K562 (cell line): Measurements from ENCODE around the gene C1QTNF3. TPM values are rescaled to one million over a fixed set of nuclear protein-coding genes. Genes with fewer than 3 reads are reported as not detected.

Source experiments
- ATAC-seq: fragments of 200-7000 bp; cut with Tn5 transposase; 3 replicates; pipeline ENCODE4 v1.9.1; 2020; ENCODE audit warnings: moderate library complexity
- BruUV-seq: library from RNA; stranded (reverse); fragments of 400-500 nt; replicated peaks from 2 replicates; lab custom pipeline; 2021; lab: Mats Ljungman, UMichigan
- CTCF ChIA-PET: fragments of 300-600 bp; formaldehyde crosslinking; extraction: SDS; loops from one replicate; lab custom pipeline; 2021; ENCODE audit warnings: low intra/inter-chr PET ratio; lab: Yijun Ruan, JAX
- POLR2A ChIA-PET: fragments of 300-600, 350-650 bp; sonication (Branson Sonifier 250); formaldehyde crosslinking; extraction: SDS; loops from one replicate; lab custom pipeline; 2021; ENCODE audit warnings: antibody characterized with exemption, inconsistent platforms; lab: Yijun Ruan, JAX
- DNase-seq, 4 experiments: peaks; one replicate each; pipeline versions ENCODE4 v3.0.0 to v3.0.0-alpha.2; 2011 to 2018; ENCODE audit warnings: low spot score in 3 of 4, mixed read lengths in 3 of 4; ENCODE audit errors: extremely low read depth in 1 of 4
- FAIRE-seq: peaks from 2 replicates; lab custom pipeline; 2011; peaks lifted over from hg19 to GRCh38; lab: Jason Lieb, UNC
- H2AFZ ChIP-seq: 2 replicates; pipeline ENCODE4 v1.6.0; 2011; ENCODE audit warnings: low read depth, low read length, control low read depth, inconsistent platforms
- H3K27ac ChIP-seq: fragments of 200-600 bp; 3 replicates; pipeline ENCODE4 v1.8.0; 2011; ENCODE audit warnings: low read depth, mild to moderate bottlenecking, control low read depth, inconsistent platforms, low read length, moderate library complexity, mixed read lengths; ENCODE audit errors: extremely low read depth
- H3K27me3 ChIP-seq, 2 experiments: fragments of 300-600 bp in 1 of 2; 2 replicates in 1 of 2; 3 replicates in 1 of 2; pipeline versions ENCODE4 v1.6.0 to v1.8.0; 2011; ENCODE audit warnings: inconsistent platforms in 2 of 2, low read length in 2 of 2, mild to moderate bottlenecking in 1 of 2, mixed read lengths in 1 of 2, moderate library complexity in 1 of 2; ENCODE audit not compliant: control insufficient read depth in 2 of 2, insufficient read depth in 2 of 2
- H3K36me3 ChIP-seq: fragments of 300-600 bp; 3 replicates; pipeline ENCODE4 v1.8.0; 2011; ENCODE audit warnings: mild to moderate bottlenecking, low read length, inconsistent platforms; ENCODE audit not compliant: control insufficient read depth, insufficient read depth
- H3K4me1 ChIP-seq, 2 experiments: fragments of 200-600 bp in 1 of 2; replicated peaks in 1 of 2; 2 replicates in 1 of 2; 3 replicates in 1 of 2; pipeline versions ENCODE4 v1.5.1 to v1.8.0; 2011; ENCODE audit warnings: inconsistent platforms in 2 of 2, low read length in 2 of 2, mild to moderate bottlenecking in 1 of 2, mixed read lengths in 1 of 2, moderate library complexity in 1 of 2; ENCODE audit not compliant: control insufficient read depth in 2 of 2, insufficient read depth in 2 of 2
- H3K4me2 ChIP-seq: 2 replicates; pipeline ENCODE4 v1.6.1; 2011; ENCODE audit warnings: low read length, control low read depth, inconsistent platforms, mixed read lengths; ENCODE audit not compliant: insufficient read depth
- H3K4me3 ChIP-seq: fragments of 200-600 bp; sonication (generic), shearing (Covaris generic); 2 replicates; pipeline ENCODE4 v1.5.1; 2016; ENCODE audit warnings: control low read depth, inconsistent platforms
- H3K79me2 ChIP-seq: fragments of 200-600 bp; 3 replicates; pipeline ENCODE4 v1.8.0; 2011; ENCODE audit warnings: low read length, inconsistent platforms; ENCODE audit not compliant: control insufficient read depth, insufficient read depth
- H3K9ac ChIP-seq, 2 experiments: 2 replicates each; pipeline versions ENCODE4 v1.6.0 to v1.6.1; 2011; ENCODE audit warnings: low read depth in 2 of 2, low read length in 2 of 2, control low read depth in 1 of 2, inconsistent platforms in 1 of 2, mild to moderate bottlenecking in 1 of 2, mixed read lengths in 1 of 2; ENCODE audit not compliant: insufficient read depth in 1 of 2
- H3K9me1 ChIP-seq: one replicate; pipeline ENCODE4 v1.6.0; 2011; ENCODE audit warnings: inconsistent platforms, mild to moderate bottlenecking, low read length, moderate library complexity; ENCODE audit not compliant: control insufficient read depth, insufficient read depth
- H3K9me3 ChIP-seq: replicated peaks from 2 replicates; pipeline ENCODE4 v1.5.1; 2011; ENCODE audit warnings: low read depth, low read length, inconsistent platforms; ENCODE audit not compliant: control insufficient read depth, insufficient read depth
- H4K20me1 ChIP-seq: replicated peaks from 2 replicates; pipeline ENCODE4 v1.6.1; 2011; ENCODE audit warnings: low read length, inconsistent platforms, mixed read lengths; ENCODE audit not compliant: control insufficient read depth, insufficient read depth
- ESRRA ChIP-seq: fragments of 450-650 bp; IDR thresholded peaks from 2 replicates; pipeline ENCODE4 v1.6.1; 2014; ENCODE audit warnings: low read depth, mild to moderate bottlenecking, moderate library complexity, borderline replicate concordance
- PATZ1 ChIP-seq: fragments of 250-450 bp; sonication (Bioruptor Pico); IDR thresholded peaks from 2 replicates; pipeline ENCODE4 v1.5.0; 2020; ENCODE audit warnings: mild to moderate bottlenecking, borderline replicate concordance
- POLR3G ChIP-seq: IDR thresholded peaks from 2 replicates; pipeline ENCODE4 v1.6.1; 2011; ENCODE audit not compliant: insufficient read length, insufficient replicate concordance; ENCODE audit errors: extremely low read depth
- WGBS: fragments of 100-300 bp; shearing (Covaris generic); methylation state at CpG from one replicate; pipeline ENCODE4 v1.1.6; 2016; ENCODE audit warnings: low coverage, mixed read lengths; ENCODE audit not compliant: insufficient coverage; ENCODE audit errors: missing lambda C conversion rate; 5-methylcytosine and 5-hydroxymethylcytosine counted together
- in situ Hi-C: fragments of 300-500 bp; cut with MboI; formaldehyde crosslinking; loops from 4 replicates; pipeline ENCODE4 v1.15.0; 2018; ENCODE audit warnings: inconsistent platforms, mixed read lengths
- intact Hi-C: fragments of 100-400 bp; cut with micrococcal nuclease; formaldehyde crosslinking; loops from 2 replicates; pipeline ENCODE4 v1.14.2; 2022
- polyA plus RNA-seq, 8 experiments: library from polyadenylated mRNA; depleted of rRNA in 4 of 8; stranded (reverse) in 5 of 8; unstranded in 3 of 8; fragments of >200 nt; fragmentation: Nextera tagmentation in 2 of 8; fragmentation: Illumina TruSeq in 1 of 8; extraction: Ambion mirVana in 2 of 8; extraction: Trizol in 1 of 8; gene quantifications; 2 replicates each; pipeline versions ENCODE4 v1.2.1 to v1.2.3, GENCODE V29; 2011 to 2014; ENCODE audit warnings: inconsistent platforms in 1 of 8, missing spikeins in 1 of 8
- total RNA-seq, 7 experiments: library from RNA; depleted of rRNA in 6 of 7; stranded (reverse); fragments of >200 nt in 6 of 7; fragmentation: Illumina TruSeq in 2 of 7; extraction: Trizol in 2 of 7; gene quantifications; 2 replicates each; pipeline versions ENCODE4 v1.2.1 to v1.2.3, GENCODE V29; 2011 to 2021; ENCODE audit warnings: low replicate concordance in 1 of 7
- TF ChIP-seq, protein P1 (sequence below): sonication (generic); formaldehyde crosslinking; IDR thresholded peaks from 2 replicates; pipeline ENCODE4 v1.9.0; 2022; ENCODE audit warnings: mild to moderate bottlenecking, missing genetic modification reagents
- TF ChIP-seq, protein P2 (sequence below), 2 experiments: fragments of 450-650 bp in 1 of 2; sonication (generic) in 1 of 2; formaldehyde crosslinking in 1 of 2; IDR thresholded peaks; 2 replicates each; pipeline versions ENCODE4 v1.7.1 to v1.9.0; 2016 to 2022; ENCODE audit warnings: inconsistent platforms in 1 of 2, mild to moderate bottlenecking in 1 of 2, missing genetic modification reagents in 1 of 2

Gene C1QTNF3
- total and polyA plus RNA-seq, 9 of the 15 experiments (the other 6 are each of a cell fraction or from before 2014, with no cell fraction given) = 0.51 to 3.3 (median 2.0) TPM

DNA sequence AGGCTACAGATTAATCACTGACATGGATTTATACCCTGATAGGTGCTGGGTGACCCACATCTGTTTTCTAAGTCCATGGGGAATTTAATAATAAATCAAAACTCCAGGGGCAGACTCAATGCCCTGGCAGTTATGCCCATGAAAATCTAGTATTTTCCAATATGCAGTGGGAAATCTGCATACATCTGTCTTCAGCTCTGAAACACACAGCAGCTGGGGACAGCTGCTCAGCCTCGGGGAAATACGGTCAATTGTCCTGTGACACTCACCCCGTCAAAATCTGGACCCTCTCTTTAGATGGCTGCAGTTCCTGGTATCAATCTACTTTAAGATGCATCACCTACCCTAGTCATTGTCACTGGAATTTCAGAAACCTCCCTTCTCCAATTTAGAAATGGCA lies 12.7 kb upstream of the C1QTNF3 start (continued):
- TF ChIP-seq ESRRA = no peak
- TF ChIP-seq, protein P1, sequence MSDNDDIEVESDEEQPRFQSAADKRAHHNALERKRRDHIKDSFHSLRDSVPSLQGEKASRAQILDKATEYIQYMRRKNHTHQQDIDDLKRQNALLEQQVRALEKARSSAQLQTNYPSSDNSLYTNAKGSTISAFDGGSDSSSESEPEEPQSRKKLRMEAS = no peak
- no peak for TF ChIP-seq PATZ1 (CRISPR knock-in tag)

DNA sequence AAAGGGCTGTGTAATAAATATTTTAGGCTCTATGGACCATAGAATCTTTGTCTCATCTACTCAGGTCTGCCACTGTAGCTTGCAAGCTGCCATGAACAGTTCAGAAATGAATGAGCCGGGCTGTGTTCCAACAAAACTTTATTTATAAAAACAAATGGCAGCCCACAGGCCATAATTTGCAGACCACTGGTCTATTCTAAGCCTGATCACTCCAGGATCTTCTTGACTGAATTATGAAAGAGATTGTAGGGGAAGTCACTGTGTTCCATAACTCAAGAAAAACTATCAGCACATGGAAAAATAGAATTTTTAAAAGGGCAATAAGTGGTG lies 11.4 kb upstream of the C1QTNF3 start:
- Histone ChIP-seq H3K27ac (no peak overlapping the region), H3K4me2 (no peak overlapping the region), H2AFZ (no peak overlapping the region), H3K9me1 (no peaks in the 10 kb centered on the region), H3K27me3 (no peaks in the 10 kb centered on the region), H4K20me1 (no peaks in the 10 kb centered on the region), H3K9ac (no peak overlapping the region), H3K9me3 (no peaks in the 10 kb centered on the region), H3K36me3 (no peaks in the 10 kb centered on the region), H3K4me1 (no peaks in the 10 kb centered on the region), H3K4me3 (no peak overlapping the region), H3K79me2 (no peaks in the 10 kb centered on the region)
- FAIRE-seq (no peak), ATAC-seq (no peak), DNase-seq (no peak)
- ChIA-PET POLR2A (no interaction called here), CTCF (no interaction called here)
- intact Hi-C loops (no loop called here), in situ Hi-C loops (no loop called here)
- BruUV-seq = no TSS peak
- no peak for TF ChIP-seq POLR3G
- TF ChIP-seq, protein P2, sequence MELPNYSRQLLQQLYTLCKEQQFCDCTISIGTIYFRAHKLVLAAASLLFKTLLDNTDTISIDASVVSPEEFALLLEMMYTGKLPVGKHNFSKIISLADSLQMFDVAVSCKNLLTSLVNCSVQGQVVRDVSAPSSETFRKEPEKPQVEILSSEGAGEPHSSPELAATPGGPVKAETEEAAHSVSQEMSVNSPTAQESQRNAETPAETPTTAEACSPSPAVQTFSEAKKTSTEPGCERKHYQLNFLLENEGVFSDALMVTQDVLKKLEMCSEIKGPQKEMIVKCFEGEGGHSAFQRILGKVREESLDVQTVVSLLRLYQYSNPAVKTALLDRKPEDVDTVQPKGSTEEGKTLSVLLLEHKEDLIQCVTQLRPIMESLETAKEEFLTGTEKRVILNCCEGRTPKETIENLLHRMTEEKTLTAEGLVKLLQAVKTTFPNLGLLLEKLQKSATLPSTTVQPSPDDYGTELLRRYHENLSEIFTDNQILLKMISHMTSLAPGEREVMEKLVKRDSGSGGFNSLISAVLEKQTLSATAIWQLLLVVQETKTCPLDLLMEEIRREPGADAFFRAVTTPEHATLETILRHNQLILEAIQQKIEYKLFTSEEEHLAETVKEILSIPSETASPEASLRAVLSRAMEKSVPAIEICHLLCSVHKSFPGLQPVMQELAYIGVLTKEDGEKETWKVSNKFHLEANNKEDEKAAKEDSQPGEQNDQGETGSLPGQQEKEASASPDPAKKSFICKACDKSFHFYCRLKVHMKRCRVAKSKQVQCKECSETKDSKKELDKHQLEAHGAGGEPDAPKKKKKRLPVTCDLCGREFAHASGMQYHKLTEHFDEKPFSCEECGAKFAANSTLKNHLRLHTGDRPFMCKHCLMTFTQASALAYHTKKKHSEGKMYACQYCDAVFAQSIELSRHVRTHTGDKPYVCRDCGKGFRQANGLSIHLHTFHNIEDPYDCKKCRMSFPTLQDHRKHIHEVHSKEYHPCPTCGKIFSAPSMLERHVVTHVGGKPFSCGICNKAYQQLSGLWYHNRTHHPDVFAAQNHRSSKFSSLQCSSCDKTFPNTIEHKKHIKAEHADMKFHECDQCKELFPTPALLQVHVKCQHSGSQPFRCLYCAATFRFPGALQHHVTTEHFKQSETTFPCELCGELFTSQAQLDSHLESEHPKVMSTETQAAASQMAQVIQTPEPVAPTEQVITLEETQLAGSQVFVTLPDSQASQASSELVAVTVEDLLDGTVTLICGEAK (IDR thresholded peaks at IDR 0.05) = peak; percentile 72
- TF ChIP-seq, protein P2 (CRISPR knock-in tag; IDR thresholded peaks at IDR 0.05) = no peak
- WGBS = 0% methylated on average over 1 of the region's 1 CpG
